Measurements from ENCODE around the gene PTPRT.

DNA sequence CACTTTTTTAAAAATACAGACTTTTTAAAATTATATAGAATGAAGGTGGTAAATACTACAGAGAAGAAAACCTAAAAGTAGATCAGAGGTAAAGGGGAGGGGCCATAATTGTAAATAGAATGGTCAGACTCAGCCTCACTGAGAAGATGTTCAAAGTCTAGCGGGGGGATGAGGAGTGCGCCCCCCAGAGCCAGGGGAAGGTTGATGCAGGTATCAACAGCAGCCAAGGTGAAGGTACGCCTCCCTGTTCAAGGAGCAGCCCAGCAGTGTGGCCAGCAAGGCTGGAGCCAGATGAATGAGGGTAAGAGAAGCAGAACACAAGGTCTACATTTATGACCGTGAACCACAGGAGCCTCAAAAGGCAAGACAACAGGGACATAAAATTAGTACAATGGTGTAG, 204.1 kb downstream of the PTPRT start:
- TF ChIP-seq TAF1 (IDR thresholded peaks at IDR 0.05; ENCODE audit: low read depth) (no peak), CEBPB (IDR thresholded peaks at IDR 0.05) (no peak)

All from Ishikawa (cell line).